ENCODE measurements around the gene SLC25A48. TPM values are rescaled to one million over a fixed set of nuclear protein-coding genes. Genes with fewer than 3 reads are reported as not detected.

The SLC25A48 gene
- total RNA-seq, 1 donor from 2014 or later: not detected

- H3K36me3 ChIP-seq: no peaks in the 10 kb centered on the region
- H3K9me3 ChIP-seq: no peaks in the 10 kb centered on the region
- DNase-seq (no peak), ATAC-seq (no peak)
- peaks cover 6% of the 10 kb centered on the region for H3K27me3 ChIP-seq
- intact Hi-C loops (cut with DNase I): no loop called here
- no peak for TF ChIP-seq CTCF (IDR thresholded peaks at IDR 0.05)
- no peak overlapping the region for H3K27ac ChIP-seq
- H3K4me3 ChIP-seq: no peak overlapping the region
- peaks cover 13% of the 10 kb centered on the region for H3K4me1 ChIP-seq
Measured at GRCh38 chr5:135890867-135891266, 56.4 kb downstream of the SLC25A48 start.

- H3K27me3 ChIP-seq: peaks cover 6% of the 10 kb centered on the region
Measured at GRCh38 chr5:135891268-135891667, 56.8 kb downstream of the SLC25A48 start.

GRCh38 chr5:135891791-135892190, 57.3 kb downstream of the SLC25A48 start:
- H3K36me3 ChIP-seq: no peaks in the 10 kb centered on the region
- no peak for ATAC-seq
- H3K27ac ChIP-seq: no peak overlapping the region
- no peak for TF ChIP-seq CTCF (IDR thresholded peaks at IDR 0.05)
- no peak for DNase-seq
- intact Hi-C loops (cut with DNase I): no loop called here
- H3K4me3 ChIP-seq: no peak overlapping the region
- H3K27me3 ChIP-seq: peaks cover 6% of the 10 kb centered on the region
- peaks cover 13% of the 10 kb centered on the region for H3K4me1 ChIP-seq
- no peaks in the 10 kb centered on the region for H3K9me3 ChIP-seq

More at GRCh38 chr5:135891268-135891667, 56.8 kb downstream of the SLC25A48 start:
- H3K9me3 ChIP-seq: no peaks in the 10 kb centered on the region
- intact Hi-C loops (cut with DNase I): no loop called here
- H3K27ac ChIP-seq: no peak overlapping the region
- H3K4me1 ChIP-seq: peaks cover 13% of the 10 kb centered on the region
- no peak overlapping the region for H3K4me3 ChIP-seq
- no peaks in the 10 kb centered on the region for H3K36me3 ChIP-seq
- DNase-seq (no peak), ATAC-seq (no peak)
- no peak for TF ChIP-seq CTCF (IDR thresholded peaks at IDR 0.05)

- no peak overlapping the region for H3K27ac ChIP-seq
- no peak for TF ChIP-seq CTCF (IDR thresholded peaks at IDR 0.05)
- H3K4me1 ChIP-seq: peaks cover 8% of the 10 kb centered on the region
- intact Hi-C loops (cut with DNase I): no loop called here
- no peaks in the 10 kb centered on the region for H3K27me3 ChIP-seq
- no peak overlapping the region for H3K4me3 ChIP-seq
- no peaks in the 10 kb centered on the region for H3K36me3 ChIP-seq
- DNase-seq (no peak), ATAC-seq (no peak)
- no peaks in the 10 kb centered on the region for H3K9me3 ChIP-seq
Measured at GRCh38 chr5:135894276-135894675, 59.8 kb downstream of the SLC25A48 start.

- TF ChIP-seq CTCF (IDR thresholded peaks at IDR 0.05): no peak
- ATAC-seq (no peak), DNase-seq (no peak)
Measured at GRCh38 chr5:135894789-135895188, 60.3 kb downstream of the SLC25A48 start.

GRCh38 chr5:135895474-135896006, 61.1 kb downstream of the SLC25A48 start, which contains the start of gene IL9:
TSS of gene IL9 (minus strand) at chr5:135895841. CDS start at chr5:135895816, 25 bp downstream.
- Histone ChIP-seq H3K9me3 (no peaks in the 10 kb centered on the region), H3K4me1 (peaks cover 8% of the 10 kb centered on the region), H3K4me3 (no peak within 1 kb of the TSS), H3K27ac (no peak within 1 kb of the TSS), H3K27me3 (no peaks in the 10 kb centered on the region), H3K36me3 (no peaks in the 10 kb centered on the region)
- no peak for DNase-seq
- ATAC-seq: no peak
- intact Hi-C loops (cut with DNase I): no loop called here
- TF ChIP-seq CTCF (IDR thresholded peaks at IDR 0.05): no peak

More at GRCh38 chr5:135894789-135895188, 60.3 kb downstream of the SLC25A48 start:
- intact Hi-C loops (cut with DNase I): no loop called here
- Histone ChIP-seq H3K36me3 (no peaks in the 10 kb centered on the region), H3K4me3 (no peak overlapping the region), H3K27ac (no peak overlapping the region), H3K4me1 (peaks cover 8% of the 10 kb centered on the region), H3K27me3 (no peaks in the 10 kb centered on the region), H3K9me3 (no peaks in the 10 kb centered on the region)
